GM19043 (cell line): ENCODE results near the gene TPPP2.
"Not testable (repeated sequence)": the region's sequence is repeated elsewhere in the genome, so short reads cannot be mapped to it uniquely, and the experiment has no call there.

Experiments used
- ATAC-seq: cut with Tn5 transposase; IDR thresholded peaks from one replicate; pipeline ENCODE4 v1.9.1; 2021; ENCODE audit warnings: low read depth; ENCODE audit not compliant: unreplicated experiment

TPPP2 gene

GRCh38 chr14:21036751-21037150 lies 6.7 kb downstream of the TPPP2 start:
- ATAC-seq = no peak

GRCh38 chr14:21037156-21037555 lies 7.1 kb downstream of the TPPP2 start:
- no peak for ATAC-seq

GRCh38 chr14:21038441-21039422 lies 8.7 kb downstream of the TPPP2 start:
- no peak for ATAC-seq

GRCh38 chr14:21039585-21040369 lies 9.8 kb downstream of the TPPP2 start:
- no peak for ATAC-seq

GRCh38 chr14:21040370-21040925 lies 10.4 kb downstream of the TPPP2 start:
- ATAC-seq = no peak

GRCh38 chr14:21040941-21041340 lies 10.9 kb downstream of the TPPP2 start:
- not testable (repeated sequence) for ATAC-seq

GRCh38 chr14:21041676-21042433 lies 11.8 kb downstream of the TPPP2 start, which contains the start of gene RNASE7:
Gene RNASE7 (plus strand): TSS chr14:21042362. CDS start chr14:21042993, 631 bp downstream.
- ATAC-seq = no peak

GRCh38 chr14:21042918-21043317 lies 12.9 kb downstream of the TPPP2 start:
- ATAC-seq = no peak

GRCh38 chr14:21043387-21043973 lies 13.5 kb downstream of the TPPP2 start:
- ATAC-seq = no peak

GRCh38 chr14:21043974-21044618 lies 14.1 kb downstream of the TPPP2 start:
- no peak for ATAC-seq

- ATAC-seq = no peak
Measured at GRCh38 chr14:21047378-21047781, 17.4 kb downstream of the TPPP2 start.

- no peak for ATAC-seq
Measured at GRCh38 chr14:21048638-21049037, 18.6 kb downstream of the TPPP2 start.

- ATAC-seq = no peak
Measured at GRCh38 chr14:21049271-21049673, 19.3 kb downstream of the TPPP2 start.

GRCh38 chr14:21050597-21050996 lies 20.6 kb downstream of the TPPP2 start:
- no peak for ATAC-seq

GRCh38 chr14:21053184-21054122 lies 23.4 kb downstream of the TPPP2 start:
- ATAC-seq = no peak

GRCh38 chr14:21054123-21054767 lies 24.2 kb downstream of the TPPP2 start:
- ATAC-seq = no peak

- ATAC-seq = no peak
Measured at GRCh38 chr14:21054768-21055145, 24.7 kb downstream of the TPPP2 start.
